ENCODE measurements around the gene LY6G6D.
A peak's percentile ranks its signal among the peaks of the same experiment; 100 is the strongest.

The LY6G6D gene

DNA sequence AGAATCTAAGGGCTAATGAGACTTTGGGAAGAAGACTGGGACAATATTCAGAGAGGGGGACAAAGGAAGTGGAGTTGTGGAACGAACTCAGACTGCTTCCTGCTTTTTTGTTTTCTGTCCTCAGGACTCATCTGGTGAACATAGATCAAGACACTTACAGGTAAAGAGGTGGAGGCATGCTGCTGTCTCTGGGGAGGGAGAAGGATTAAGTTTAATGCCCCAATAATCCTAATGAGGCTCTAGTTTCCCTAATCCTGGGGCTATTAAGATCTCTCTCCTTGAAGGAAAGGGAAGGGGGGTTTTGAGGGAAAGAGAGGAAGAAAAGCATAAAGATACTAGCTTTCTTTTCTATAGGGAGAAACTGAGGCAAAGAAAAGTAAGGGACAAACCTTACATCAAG is 29.3 kb downstream of the LY6G6D start:
- Mint-ChIP-seq H3K27ac (peak overlapping the region; percentile 84), H3K4me1 (peaks cover 70% of the 10 kb centered on the region), H3K9me3 (no peaks in the 10 kb centered on the region), H3K4me3 (peak overlapping the region; percentile 5), H3K36me3 (ENCODE audit: low read depth) (peaks cover 30% of the 10 kb centered on the region), H3K27me3 (ENCODE audit: low read depth, poor library complexity) (peaks cover 3% of the 10 kb centered on the region)
- TF ChIP-seq, protein P1, sequence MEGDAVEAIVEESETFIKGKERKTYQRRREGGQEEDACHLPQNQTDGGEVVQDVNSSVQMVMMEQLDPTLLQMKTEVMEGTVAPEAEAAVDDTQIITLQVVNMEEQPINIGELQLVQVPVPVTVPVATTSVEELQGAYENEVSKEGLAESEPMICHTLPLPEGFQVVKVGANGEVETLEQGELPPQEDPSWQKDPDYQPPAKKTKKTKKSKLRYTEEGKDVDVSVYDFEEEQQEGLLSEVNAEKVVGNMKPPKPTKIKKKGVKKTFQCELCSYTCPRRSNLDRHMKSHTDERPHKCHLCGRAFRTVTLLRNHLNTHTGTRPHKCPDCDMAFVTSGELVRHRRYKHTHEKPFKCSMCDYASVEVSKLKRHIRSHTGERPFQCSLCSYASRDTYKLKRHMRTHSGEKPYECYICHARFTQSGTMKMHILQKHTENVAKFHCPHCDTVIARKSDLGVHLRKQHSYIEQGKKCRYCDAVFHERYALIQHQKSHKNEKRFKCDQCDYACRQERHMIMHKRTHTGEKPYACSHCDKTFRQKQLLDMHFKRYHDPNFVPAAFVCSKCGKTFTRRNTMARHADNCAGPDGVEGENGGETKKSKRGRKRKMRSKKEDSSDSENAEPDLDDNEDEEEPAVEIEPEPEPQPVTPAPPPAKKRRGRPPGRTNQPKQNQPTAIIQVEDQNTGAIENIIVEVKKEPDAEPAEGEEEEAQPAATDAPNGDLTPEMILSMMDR (IDR thresholded peaks at IDR 0.05), result no peak
- DNase-seq, result no peak

DNA sequence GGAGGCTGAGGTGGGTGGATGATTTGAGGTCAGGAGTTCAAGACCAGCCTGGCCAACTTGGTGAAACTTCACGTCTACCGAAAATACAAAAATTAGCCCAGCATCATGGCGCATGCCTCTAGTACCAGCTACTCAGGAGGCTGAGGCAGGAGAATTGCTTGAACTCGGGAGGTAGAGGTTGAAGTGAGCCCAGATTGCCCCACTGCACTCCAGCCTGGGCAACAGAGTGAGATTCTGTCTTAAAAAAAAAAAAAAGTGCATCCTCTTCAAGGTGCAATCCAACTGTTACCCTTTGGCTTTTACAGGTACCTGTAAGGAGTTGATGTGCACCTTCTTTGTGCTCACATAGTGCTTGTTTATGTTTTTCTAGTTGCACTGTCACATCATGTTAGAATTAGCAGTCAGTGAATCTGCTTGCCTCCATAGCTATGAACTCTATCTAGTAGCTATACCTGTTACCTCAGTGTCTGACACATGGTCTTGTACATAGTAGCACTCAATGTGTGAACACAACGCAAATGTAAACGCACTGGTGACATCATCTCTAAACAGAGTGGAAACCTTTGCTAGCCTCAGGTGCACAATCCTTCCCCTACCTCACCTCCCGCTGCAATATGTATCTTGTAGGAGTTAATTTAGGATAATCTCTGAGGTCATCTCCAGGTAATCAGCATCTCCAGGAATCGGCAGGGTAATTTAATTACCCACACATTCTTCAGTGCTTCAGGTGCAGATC is 34.3 kb downstream of the LY6G6D start:
- H3K4me3 Mint-ChIP-seq, result no peak overlapping the region
- peaks cover 21% of the 10 kb centered on the region for H3K4me1 Mint-ChIP-seq

DNA sequence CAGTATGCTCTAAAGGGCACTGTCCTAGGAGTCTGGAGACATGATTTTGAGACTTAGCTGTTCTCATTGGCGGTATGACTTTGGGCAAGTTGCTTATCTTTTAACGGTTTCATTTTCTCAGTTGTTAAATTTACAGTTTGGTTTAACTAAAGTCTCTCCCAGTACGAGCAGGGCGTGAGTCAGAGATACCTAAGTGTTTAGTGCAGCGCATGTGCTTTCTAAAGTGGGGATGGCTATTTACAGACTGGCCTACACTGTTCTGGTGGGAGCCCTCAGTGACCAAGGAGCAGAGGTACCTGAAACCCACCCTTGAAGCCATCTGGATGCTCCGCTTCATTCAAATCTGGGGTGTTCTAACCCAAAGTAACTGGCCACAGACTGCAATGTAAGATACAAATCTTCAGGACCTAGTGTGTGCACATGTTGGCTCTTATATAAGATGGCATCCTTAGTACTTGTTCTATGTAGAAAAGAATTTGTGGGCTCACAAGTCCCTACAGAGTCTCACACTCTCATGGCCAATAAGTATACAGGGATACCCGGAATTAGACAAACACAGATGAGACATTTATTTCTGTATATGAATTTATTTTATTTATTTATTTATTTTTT is 35.4 kb downstream of the LY6G6D start:
- Mint-ChIP-seq H3K27me3 (ENCODE audit: low read depth, poor library complexity) (no peaks in the 10 kb centered on the region), H3K4me3 (no peak overlapping the region), H3K4me1 (peaks cover 10% of the 10 kb centered on the region), H3K27ac (no peak overlapping the region), H3K36me3 (ENCODE audit: low read depth) (peaks cover 12% of the 10 kb centered on the region), H3K9me3 (no peaks in the 10 kb centered on the region)
- TF ChIP-seq, protein P1 (IDR thresholded peaks at IDR 0.05), result no peak
- no peak for DNase-seq

More for the DNA sequence above, 34.3 kb downstream of the LY6G6D start:
- Mint-ChIP-seq H3K27ac (peak overlapping the region; percentile 46), H3K27me3 (ENCODE audit: low read depth, poor library complexity) (no peaks in the 10 kb centered on the region), H3K36me3 (ENCODE audit: low read depth) (peaks cover 12% of the 10 kb centered on the region), H3K9me3 (no peaks in the 10 kb centered on the region)
- DNase-seq, result no peak
- TF ChIP-seq, protein P1 (IDR thresholded peaks at IDR 0.05), result no peak

DNA sequence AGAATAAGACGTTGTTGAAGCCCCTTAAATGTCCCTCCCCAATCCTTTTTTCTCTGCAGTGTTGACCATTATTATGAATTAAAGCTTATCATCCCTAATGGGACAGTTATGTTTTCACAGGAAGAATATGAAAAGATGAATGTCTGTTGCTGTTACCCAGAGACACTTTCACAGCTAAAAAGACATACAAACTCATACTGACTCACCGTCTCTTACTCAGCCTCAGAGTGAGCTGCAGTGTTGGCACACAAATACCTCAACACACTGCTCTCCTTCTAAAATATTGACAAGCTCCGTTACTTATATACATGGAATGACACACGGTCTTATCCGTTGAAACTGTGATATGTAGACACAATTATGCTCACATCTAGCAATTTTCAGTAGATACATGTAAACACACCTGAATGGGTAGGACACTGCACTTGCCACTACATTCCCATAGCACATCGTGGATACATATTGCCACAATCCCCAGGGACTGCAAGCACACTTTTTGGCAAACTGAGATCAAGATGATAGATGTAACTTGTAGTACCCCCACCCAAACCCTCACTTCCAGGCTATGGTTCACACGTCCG is 37.7 kb downstream of the LY6G6D start:
- DNase-seq, result no peak
- TF ChIP-seq, protein P1 (IDR thresholded peaks at IDR 0.05), result no peak
- Mint-ChIP-seq H3K27me3 (ENCODE audit: low read depth, poor library complexity) (peaks cover 4% of the 10 kb centered on the region), H3K4me1 (no peaks in the 10 kb centered on the region), H3K36me3 (ENCODE audit: low read depth) (peaks cover 5% of the 10 kb centered on the region), H3K9me3 (no peaks in the 10 kb centered on the region), H3K27ac (peak overlapping the region; percentile 21), H3K4me3 (no peak overlapping the region)

DNA sequence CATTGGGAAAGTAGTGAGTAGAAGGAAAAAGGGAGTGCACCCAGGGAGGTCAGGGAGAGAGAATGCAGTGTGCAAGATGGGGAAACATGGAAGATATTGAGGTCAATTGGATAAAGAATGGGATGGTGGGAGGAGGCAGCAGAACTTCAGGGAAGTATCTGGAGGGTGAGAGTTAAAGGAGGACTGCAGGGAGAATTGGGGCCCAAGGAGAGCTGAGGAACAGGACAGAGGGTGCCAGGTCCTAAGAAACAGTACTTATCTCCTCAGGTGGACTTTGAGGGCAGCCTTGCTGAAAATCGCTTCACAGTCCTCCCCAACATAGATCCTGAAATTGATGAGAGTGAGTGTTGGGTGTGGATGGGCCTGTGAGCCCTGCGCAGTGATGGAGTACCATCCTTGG is 43.1 kb downstream of the LY6G6D start:
- TF ChIP-seq, protein P1 (IDR thresholded peaks at IDR 0.05), result no peak
- no peak for DNase-seq

More for the DNA sequence above, 43.1 kb downstream of the LY6G6D start:
- Mint-ChIP-seq H3K4me3 (no peak overlapping the region), H3K27me3 (ENCODE audit: low read depth, poor library complexity) (peaks cover 10% of the 10 kb centered on the region), H3K27ac (no peak overlapping the region), H3K4me1 (peaks cover 20% of the 10 kb centered on the region), H3K36me3 (ENCODE audit: low read depth) (peaks cover 43% of the 10 kb centered on the region), H3K9me3 (no peaks in the 10 kb centered on the region)

Data from nephron progenitor cell (in vitro differentiated cells).